ENCODE measurements around the gene ZNF700. TPM values are rescaled to one million over a fixed set of nuclear protein-coding genes. Genes with fewer than 3 reads are reported as not detected.

The ZNF700 gene
- total RNA-seq (2022; extraction: Qiagen RNA extraction) = 0.16 to 0.27 TPM (median 0.23 TPM) in 5 replicates

GRCh38 chr19:11924886-11925650 lies at the start of gene ZNF700:
Gene ZNF700 (plus strand): TSS chr19:11925107. CDS start chr19:11925211, 104 bp downstream.

DNA sequence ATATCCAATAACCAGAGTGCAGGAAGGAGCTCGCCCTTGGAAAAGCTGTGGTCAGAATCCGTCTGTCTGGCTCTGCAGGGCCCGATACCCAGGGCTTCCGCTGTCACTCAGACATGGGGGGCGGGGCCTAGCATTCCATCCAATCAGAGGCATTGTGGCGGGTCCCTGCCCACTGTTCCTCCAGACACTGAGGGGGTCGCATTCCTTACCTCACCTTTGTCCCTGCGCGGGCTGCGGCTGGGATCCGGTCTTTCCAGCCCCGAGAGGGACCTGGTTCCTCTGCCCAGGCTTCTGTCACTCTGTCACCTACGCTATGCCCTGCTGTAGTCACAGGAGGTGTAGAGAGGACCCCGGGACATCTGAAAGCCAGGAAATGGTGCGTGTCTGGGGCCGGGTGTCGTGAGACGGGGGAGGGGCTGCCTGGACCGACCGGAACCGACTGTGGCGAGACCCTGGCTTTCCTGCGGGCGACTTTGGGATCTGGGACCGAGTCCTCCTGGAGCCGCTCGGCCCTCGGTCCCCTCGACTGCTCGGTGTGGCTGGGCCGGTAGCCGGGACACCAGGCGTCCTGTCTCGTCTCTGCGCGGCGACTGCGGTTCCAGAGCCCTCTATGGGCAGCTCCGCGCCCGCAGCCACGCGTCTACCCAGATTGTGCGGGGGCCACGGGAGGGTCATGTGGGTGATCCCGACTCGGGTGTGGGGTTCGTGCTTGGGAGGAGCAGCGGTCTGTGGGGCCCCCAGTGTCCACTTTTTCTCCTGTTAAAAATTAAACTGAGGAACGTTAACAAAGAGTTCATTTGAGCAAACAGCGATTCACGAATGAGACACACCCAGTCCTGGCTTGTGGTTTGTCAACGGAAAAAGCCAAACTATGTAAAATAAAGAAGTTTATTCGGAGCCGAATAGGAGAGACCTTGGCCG lies 37.0 kb upstream of the ZNF700 start, which contains the start of gene ZNF69:
Gene ZNF69 (plus strand): TSS at position 172 of the 921 bp plus-strand sequence. CDS start 142 bp downstream, at position 314.

GRCh38 chr19:11964858-11965645 lies 40.1 kb downstream of the ZNF700 start, which contains the start of gene ZNF763:
Gene ZNF763 (plus strand): TSS chr19:11965040. CDS start chr19:11965209, 169 bp downstream.

Other genes starting within 250 kb of the ZNF700 start
- gene ZNF823, start 186.2 kb upstream of the ZNF700 start, total RNA-seq (2022; extraction: Qiagen RNA extraction) = 2.1 to 3.2 TPM (median 2.4 TPM) in 5 replicates
- 0.01 TPM in 1 of 5 replicates, not detected in the others for gene ZNF441, start 158.1 kb upstream of the ZNF700 start, total RNA-seq (2022; extraction: Qiagen RNA extraction)
- not detected in 5 replicates for gene ZNF491, start 126.6 kb upstream of the ZNF700 start, total RNA-seq (2022; extraction: Qiagen RNA extraction)
- gene ZNF440, start 110.8 kb upstream of the ZNF700 start, total RNA-seq (2022; extraction: Qiagen RNA extraction) = 0.02 to 0.07 TPM (median 0.05 TPM) in 5 replicates
- gene ZNF439, start 76.4 kb upstream of the ZNF700 start, total RNA-seq (2022; extraction: Qiagen RNA extraction) = not detected in 5 replicates
- not detected in 5 replicates for gene ZNF69, start 37.3 kb upstream of the ZNF700 start, total RNA-seq (2022; extraction: Qiagen RNA extraction)
- gene ZNF763, start 39.9 kb downstream of the ZNF700 start, total RNA-seq (2022; extraction: Qiagen RNA extraction) = not detected in 5 replicates
- not detected in 5 replicates for gene ZNF433, start 110.6 kb downstream of the ZNF700 start, total RNA-seq (2022; extraction: Qiagen RNA extraction)
- not detected in 5 replicates for gene ZNF878, start 127.9 kb downstream of the ZNF700 start, total RNA-seq (2022; extraction: Qiagen RNA extraction)
- gene ZNF844, start 139.6 kb downstream of the ZNF700 start, total RNA-seq (2022; extraction: Qiagen RNA extraction) = 0.01 TPM in 1 of 5 replicates, not detected in the others
- 0.07 to 0.14 TPM in 2 of 5 replicates, not detected in the others for gene ZNF20, start 215.2 kb downstream of the ZNF700 start, total RNA-seq (2022; extraction: Qiagen RNA extraction)
- not detected in 5 replicates for gene ZNF625, start 231.6 kb downstream of the ZNF700 start, total RNA-seq (2022; extraction: Qiagen RNA extraction)
- 1.3 to 1.6 TPM (median 1.5 TPM) in 5 replicates for gene ZNF136, start 238.0 kb downstream of the ZNF700 start, total RNA-seq (2022; extraction: Qiagen RNA extraction)

Data from A549 treated with dexamethasone at 1 μM for 4 hours (cell line).